Midbrain (tissue), 1 donor: ENCODE results near the gene OR2T2.
"Not testable (repeated sequence)": the region's sequence is repeated elsewhere in the genome, so short reads cannot be mapped to it uniquely, and the experiment has no call there.

Experiments
- DNase-seq: peaks from one replicate; lab custom pipeline; 2025; lab: John Stamatoyannopoulos, UW

The OR2T2 gene, protein sequence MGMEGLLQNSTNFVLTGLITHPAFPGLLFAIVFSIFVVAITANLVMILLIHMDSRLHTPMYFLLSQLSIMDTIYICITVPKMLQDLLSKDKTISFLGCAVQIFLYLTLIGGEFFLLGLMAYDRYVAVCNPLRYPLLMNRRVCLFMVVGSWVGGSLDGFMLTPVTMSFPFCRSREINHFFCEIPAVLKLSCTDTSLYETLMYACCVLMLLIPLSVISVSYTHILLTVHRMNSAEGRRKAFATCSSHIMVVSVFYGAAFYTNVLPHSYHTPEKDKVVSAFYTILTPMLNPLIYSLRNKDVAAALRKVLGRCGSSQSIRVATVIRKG

DNA sequence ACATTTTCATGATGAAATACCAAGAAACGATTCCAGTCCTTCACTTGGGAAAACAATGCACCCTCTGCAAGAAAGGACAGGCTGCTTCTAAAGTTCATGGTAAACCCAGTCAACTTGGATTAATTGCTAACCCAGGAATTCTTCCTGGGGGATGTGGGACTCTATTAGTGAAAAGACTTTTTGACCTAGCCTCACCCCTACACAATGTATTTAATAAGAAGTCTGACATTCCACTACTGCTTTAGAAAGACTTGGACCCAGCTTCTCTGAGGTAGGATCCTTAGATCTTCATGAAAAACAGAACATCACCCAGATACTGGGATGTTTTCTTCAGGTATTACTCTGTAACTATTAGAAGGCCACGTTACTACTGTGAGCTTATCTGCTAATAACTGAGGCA, at the start of gene OR2T2:
Gene OR2T2, plus strand, starts transcription at position 239 of the 400 bp plus-strand sequence. CDS start 7,161 bp downstream, outside the sequence.
- DNase-seq = not testable (repeated sequence)

DNA sequence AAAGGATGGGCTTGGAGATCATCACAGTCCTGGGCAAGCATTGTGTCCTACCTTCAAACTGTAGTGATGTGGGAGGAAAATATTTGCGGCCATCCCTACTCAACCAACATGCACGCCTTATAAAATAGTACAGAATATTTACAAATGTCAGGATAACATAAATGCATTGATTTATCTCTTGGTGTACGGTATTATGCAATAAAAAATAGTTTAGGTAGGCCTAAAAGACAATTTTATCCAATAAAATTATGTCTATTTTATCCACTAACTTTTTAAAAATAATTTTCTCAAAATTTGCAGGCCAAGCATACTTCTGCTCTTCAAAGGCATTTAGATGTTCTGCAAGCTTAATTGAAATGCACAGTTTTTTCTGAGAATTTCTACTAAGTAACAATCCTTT, 42.7 kb upstream of the OR2T2 start, which contains the start of gene OR2T1:
Gene OR2T1, plus strand, starts transcription at position 301 of the 400 bp plus-strand sequence. CDS start 3,100 bp downstream, outside the sequence.
- no peak for DNase-seq

DNA sequence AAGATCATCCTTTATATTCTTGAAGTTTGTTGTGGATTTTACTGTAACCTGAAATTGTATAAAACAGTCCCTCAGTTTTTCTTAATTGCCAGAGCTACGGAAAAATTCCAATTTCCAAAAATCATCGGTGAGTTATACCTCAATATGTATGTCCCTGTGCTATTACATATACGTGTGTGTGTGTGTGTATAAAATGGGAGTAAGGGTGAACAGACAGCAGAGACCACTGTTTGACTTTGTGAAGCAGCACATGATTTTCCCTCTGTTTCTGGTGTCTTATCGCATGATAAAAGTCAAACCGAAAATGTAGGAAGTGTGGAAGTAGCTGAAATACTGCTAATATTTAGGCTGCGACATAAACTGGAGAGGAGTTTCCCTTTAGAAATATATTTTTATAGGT, 41.4 kb upstream of the OR2T2 start:
- no peak for DNase-seq

DNA sequence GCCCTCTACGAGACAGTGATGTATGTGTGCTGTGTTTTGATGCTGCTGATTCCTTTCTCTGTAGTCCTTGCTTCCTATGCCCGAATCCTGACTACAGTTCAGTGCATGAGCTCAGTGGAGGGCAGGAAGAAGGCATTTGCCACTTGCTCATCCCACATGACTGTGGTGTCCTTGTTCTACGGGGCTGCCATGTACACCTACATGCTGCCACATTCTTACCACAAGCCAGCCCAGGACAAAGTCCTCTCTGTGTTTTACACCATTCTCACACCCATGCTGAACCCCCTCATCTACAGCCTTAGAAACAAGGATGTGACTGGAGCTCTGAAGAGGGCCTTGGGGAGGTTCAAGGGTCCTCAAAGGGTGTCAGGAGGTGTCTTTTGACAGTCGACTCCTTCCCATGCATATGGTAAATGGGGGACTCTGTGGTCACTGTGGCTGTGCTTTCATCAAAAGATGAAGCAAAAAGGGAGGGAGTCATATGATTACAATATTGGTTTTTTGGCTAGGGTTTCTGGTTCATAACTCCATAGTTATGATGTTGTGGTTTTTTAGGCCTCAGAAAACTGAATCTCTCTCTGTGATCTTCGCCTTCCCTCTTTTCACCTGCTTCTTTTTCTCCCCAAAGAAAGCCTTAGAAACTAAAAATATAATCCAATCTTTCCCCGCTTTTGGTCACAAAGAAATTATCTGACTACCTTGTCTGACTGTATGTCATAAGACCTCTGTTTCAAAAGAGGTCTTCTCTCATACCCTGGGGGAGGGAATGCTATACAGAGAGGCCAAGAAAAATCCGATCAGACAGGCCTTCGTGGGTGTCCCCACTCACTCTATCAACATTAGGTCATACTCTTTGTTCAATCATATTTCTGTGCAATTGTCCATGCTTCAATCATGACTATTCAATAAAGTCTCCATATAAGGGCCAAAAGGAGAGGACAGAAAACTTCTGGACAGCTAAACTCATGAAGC, 38.4 kb upstream of the OR2T2 start:
- no peak for DNase-seq

DNA sequence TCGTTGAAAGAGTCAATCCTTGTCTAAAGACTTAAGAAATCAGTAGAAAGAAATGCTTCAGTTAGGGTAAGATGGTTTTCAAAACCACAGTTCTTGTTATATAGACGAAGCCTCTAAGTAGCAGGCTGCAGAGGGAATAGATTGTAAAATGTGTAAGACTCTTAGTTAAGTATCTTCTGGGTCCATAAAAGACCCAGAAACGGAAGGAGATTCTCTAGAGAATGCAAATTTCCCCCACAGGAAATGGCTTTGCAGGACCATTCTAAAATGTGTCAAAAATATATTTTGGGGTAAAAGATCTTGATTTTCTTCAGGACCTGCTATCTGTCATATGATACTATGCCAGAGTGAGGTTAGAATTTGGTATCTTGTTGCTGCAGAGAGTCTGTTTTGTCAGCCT, 29.2 kb upstream of the OR2T2 start:
- DNase-seq = no peak

DNA sequence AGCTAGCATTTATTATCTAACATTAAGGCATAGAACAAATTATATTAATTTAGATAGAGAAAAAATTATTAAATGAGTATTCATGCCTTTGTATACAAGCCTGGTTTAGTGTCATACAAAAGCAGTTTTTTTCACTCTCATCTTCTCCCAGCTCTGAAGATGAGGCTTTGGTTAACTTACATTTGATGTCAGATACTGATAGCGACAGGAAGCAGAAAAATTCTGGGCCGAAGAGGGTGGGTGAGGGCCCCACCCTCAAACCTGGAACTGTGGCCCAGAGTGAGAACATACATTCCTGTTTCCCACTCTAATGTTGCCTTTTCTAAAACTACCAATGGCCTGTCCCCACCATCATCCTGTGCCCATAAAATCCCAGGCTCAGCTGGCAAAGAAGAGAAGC, 27.6 kb upstream of the OR2T2 start:
- DNase-seq = no peak

DNA sequence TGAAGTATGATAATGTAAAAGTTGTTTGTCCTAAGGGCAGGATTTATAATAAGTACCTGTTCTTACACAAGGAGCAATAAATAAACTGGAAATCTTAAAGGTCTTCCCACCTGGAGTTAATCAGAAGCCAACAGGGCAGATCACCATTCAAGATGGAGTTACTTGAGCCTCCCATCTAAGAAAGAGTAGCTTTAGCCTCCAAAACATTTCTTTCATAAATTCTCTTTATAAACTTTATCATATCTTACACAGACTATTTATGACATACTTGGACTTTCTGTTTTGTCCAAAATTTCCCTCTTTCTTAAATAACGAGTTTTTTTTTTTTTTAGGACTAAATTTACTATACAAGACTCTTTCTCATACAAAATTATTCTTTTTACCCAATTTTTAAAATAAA, 24.1 kb upstream of the OR2T2 start:
- DNase-seq = no peak

DNA sequence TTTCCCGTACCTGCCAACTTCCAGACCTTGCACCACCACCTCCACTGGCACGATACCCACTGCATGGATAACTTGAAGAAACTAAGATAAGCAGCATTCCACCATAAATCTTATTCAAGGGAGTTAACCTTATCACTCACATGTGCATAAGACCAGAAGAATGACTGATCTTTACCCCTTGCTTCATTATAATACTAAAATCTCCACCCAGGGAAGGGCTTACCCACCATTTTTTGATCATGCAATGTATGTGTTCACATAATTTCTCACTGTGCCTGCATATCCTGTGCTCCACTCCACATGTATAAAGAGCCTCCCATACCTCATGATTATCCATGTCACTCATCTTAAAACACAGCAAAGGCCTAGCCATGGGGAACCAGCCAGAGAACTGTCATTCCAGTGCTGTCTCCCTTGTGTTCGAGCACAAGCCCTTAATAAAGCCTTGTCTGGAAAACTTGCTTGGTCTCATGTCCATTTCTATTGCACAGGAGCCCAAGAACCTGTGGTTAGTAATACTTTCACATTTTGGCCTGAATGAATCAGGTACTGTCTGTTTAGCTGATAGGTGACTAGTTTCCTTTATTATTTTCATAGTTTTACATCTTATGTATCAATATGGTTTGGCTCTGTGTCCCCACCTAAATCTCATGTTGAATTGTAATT, 17.8 kb upstream of the OR2T2 start:
- not testable (repeated sequence) for DNase-seq

DNA sequence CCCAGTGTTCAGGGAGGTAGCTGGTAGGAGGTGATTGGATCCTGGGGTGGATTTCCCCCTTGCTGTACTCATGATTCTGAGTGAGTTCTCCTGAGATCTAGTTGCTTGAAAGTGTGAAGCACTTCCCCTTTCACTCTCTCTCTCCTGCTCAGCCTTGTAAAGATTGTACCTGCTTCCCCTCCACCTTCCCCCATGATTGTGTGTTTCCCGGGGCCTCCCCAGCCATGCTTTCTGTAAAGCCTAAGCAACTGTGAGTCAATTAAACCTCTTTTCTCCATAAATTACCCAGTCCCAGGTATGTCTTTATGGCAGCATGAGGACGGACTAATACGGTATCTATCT, 17.3 kb upstream of the OR2T2 start:
- not testable (repeated sequence) for DNase-seq

DNA sequence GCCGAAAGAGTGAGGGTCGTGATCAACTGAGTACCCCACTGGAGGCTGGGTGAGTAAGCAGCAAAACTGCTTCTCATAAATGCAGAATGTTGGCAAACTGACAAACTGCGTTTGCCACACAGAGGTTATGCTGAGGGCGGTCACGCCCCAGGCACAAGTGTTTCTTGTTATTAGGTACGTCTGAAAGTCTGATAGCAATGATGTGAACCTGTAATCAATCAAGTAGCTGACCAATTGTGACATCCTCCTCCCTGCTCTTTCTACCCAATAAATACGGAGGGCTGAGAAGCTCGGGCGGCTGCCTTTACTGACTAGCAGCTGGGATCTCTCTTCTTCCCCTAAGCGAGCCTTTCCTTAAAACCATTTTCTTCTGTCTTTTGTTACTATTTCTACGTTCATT, 13.8 kb upstream of the OR2T2 start:
- DNase-seq = not testable (repeated sequence)

DNA sequence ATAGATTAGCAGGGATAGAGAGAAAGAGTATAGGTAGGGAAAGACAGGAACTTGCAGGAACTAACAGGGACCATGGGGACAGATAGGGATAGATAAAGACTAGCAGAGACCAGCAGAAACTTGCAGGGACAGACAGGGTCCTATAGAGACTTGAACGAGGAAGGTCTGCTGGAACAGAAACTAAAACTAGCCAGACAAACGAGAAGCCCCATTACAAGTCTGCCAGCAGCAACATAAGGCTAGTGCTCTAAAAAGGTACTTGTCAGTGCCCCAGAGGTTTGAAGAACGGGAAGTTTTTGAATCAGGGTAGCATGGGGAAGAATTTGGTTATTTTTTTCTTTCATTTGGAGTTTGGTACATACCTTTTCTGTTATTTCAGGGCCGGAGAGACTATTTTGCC, 13.2 kb upstream of the OR2T2 start:
- not testable (repeated sequence) for DNase-seq

DNA sequence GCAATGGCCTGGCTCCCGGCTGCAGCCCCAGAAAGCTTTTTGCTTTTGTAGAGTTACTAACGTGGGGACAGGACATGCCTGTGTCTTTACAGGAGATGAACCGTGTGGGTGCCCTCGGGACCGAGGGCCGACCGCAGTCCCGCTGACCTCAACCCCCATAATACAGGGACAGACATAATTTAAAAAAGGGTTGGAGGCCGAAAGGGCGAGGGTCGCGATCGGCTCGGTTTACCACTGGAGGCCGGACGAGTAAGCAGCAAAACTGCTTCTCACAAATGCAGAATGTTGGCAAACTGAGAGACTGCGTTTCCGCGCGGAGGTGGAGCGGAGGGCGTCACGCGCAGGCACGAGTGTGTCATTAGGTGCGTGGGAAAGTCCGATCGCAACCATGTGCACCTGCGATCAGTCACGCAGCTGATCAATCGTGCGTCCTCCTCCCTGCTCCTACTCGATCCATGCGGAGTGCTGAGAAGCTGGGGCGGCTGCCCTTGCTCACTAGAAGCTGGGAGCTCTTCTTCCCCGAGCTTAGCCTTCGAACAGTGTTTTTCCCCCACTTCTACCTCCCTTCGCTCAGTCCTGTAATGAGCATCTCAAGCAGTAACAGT, 11.5 kb upstream of the OR2T2 start:
- not testable (repeated sequence) for DNase-seq

DNA sequence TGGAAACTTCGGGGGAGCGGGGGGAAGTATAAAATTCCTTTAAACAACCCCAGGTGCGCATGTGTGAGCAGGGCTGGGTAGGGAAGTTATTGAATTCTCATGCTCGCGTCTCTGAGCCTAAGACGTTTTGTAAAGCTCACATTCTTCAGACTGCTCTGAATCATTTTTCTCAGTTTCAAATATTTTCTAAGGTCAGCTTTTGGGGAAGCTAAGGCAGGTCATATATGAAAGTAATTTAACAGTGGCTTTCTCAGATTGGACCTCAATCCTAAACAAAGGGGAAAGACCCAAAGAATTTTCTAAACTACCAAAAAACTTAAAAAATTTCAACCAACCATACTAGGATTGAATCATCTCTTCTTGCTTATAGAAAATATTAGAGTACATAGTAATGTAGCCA, 10.5 kb upstream of the OR2T2 start:
- not testable (repeated sequence) for DNase-seq

DNA sequence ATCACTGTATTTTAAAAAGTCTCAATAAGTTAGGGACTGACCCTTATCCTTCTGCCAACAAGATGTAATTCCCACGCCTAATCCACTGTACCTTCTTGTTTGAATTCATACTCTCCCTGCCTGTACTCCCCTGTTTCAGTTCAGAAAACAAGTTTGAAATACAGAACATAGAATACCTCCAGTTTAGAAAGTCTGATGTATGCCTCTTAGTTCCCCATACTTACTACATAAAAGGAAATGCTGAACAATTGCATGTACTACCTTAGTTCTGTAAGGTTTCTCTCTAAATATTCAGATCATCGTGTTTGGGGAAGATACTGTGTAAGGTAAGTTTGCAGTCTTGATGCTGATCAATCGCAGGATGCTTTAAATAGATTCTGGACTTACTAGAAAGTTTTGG, 9.1 kb upstream of the OR2T2 start:
- not testable (repeated sequence) for DNase-seq

DNA sequence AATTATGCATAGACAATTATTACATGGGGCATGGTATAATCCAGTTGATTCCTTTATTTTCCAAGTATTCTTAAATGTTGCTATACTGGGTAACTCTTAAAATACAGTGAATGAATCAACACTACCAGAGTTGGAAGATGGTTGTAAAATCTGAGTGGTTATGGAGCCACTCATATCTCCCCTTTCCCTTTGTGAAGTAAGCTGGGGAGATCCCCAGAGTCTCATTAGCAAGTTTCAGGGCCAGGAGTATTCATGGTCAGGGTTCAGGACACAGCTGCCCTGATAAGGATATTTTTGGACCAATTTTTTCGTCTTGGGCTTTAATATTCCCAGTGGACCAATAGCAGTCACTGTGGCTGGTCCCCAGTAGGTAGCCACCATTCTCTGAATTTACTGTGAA, 6.8 kb upstream of the OR2T2 start:
- not testable (repeated sequence) for DNase-seq

DNA sequence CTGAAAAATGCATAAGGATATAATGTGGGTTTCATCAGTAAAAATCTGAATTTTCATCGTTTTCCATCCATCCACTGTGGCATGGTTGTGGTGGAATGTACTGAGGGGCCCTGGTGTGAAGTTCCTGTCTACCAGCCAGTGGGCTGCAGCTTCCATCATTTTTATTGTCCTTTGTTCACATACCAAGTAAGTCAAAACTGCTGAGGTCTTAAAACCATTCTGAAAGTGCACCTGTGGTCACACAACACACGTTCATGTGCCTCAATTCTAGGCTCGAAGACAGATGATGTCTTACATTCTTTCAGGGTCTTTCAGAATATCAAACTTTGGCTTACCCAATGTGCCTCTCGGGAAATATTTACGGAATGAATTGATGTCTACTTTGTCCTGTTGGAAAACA, 6.2 kb upstream of the OR2T2 start:
- not testable (repeated sequence) for DNase-seq

DNA sequence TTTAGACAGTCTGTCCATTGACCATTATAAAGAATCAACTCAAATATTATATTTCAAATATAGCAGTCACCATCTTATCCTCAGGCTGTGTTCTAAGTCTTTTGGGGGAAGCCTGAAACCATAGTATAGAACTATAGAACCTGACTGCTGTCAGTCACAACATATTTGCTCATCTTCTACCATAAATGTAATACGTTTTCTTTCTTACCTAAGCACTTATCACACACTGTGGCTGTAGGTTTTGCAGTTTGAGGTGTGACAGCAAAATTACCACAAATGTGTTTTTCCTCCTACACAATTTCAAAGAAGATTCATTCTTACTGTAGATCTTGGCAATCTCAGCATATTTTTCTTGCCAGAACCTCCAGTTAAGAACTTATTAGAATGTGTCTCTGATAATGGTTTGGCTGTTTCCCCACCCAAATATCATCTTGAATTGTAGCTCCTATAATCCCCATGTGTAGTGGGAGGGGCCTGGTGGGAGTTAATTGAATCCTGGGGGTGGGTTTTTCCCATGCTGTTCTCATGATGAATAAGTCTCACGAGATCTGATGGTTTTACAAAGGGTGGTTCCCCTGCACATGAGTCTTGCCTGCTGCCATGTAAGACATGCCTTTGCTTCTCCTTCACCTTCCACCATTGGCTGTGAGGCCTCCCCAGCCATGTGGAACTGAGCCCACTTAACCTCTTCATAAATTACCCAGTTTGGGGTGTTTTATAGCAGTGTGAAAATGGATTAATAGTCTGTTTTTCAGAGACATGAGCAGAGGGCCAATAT, 2.7 kb upstream of the OR2T2 start:
- not testable (repeated sequence) for DNase-seq

DNA sequence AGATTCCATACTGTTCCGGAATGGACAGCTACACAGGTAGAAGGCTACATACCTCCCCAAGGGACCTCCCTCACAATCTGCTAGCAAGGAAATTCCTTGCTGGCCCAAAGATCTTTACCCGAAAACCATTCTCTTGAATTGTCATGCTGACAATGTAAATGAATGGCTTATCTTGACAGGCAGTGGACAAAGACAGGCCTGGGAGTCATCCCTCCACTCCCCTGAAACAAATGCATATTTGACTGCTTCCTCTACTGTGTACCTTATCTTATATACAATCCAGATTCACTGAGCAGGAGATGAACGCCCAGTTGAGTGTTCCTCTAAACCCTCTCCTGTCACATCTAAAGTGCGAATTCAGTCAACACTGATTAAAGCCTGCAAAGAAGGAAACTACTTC, 834 bp upstream of the OR2T2 start:
- DNase-seq = not testable (repeated sequence)

DNA sequence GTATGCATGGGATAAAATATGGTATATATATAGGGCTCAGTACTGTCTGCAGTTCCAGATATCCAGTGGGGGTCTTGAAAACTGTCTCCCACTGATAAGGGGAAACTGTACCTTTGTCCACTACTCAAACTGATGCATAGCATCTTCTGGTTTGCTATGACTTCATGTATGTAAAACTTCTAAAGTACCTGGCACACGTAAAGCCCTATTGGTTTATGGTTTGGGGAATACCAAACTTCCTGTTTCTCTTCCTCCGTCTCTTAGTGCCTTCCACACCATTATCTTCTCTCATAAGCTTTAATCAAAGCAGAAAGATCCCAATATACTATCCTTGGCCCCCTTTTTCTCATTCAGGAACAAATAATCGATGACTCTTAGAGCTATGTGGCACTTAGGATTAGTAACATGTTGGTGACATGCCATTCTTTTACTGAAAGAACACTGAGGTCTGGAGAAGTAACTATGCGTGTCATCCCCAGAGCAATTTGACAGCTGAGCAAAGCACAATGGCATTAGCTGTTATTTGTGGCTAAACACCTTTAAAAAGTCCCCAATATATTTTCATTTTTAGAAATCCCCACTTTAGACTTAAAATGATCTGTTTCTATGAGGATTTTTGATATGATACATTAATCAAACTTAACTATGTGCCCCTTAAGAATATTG, 3.1 kb downstream of the OR2T2 start:
- not testable (repeated sequence) for DNase-seq

DNA sequence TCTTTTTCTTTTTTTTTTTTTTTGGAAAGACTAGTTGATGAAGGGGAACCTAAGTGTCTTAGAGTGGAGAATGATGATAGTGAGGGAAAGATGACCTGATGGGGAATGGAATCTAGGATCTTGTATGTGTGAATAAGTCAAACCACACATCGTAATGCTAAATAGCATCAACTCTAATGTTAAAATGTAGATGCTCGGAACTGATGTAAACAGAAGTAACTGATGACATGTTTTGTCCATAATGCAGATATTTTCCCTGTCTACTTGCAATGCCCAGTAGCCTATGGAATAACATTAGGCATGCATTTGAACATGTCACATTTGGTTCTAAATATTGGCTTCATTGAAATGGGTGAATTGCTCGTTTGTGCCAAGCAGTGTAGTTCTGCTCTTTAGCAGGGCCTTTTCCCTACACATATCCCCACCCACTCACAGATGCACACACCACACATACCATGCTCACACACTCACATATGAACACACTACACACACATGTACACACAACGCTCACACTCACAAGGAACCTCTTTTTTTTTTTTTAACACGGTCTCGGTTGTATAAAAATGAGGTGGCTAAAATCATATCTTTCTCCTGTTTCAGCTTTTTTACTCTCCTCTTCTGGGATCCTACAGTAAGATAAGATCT, 4.5 kb downstream of the OR2T2 start:
- not testable (repeated sequence) for DNase-seq
